ENCODE measurements around the gene CD276. TPM values are rescaled to one million over a fixed set of nuclear protein-coding genes. Genes with fewer than 3 reads are reported as not detected.

CD276 gene
- total RNA-seq, 1 experiment from 2014 or later = 75.4 TPM

DNA sequence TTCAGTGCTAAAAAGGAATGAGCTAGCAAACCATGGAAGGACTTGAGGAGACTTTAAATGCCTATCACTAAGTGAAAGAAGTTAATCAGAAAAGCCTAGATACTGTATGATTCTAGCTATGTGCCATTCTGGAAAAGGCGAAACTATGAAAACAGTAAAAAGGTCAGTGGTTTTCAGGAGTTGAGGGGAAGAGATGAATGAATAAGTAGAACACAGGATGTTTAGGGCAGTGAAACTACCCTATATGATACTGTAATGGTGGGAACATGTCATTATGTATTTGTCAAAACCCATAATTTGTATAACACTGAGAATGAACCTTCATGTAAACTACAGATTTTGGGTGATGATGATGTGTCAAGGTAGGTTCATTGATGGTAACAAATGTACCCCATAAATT, 9.6 kb upstream of the CD276 start:
- Histone ChIP-seq H3K27me3 (ENCODE audit: insufficient read depth, low read length) (no peaks in the 10 kb centered on the region; the same call in 1 of the 2 replicates), H4K20me1 (ENCODE audit: insufficient read depth) (no peaks in the 10 kb centered on the region), H3K9me2 (ENCODE audit: insufficient read depth) (no peaks in the 10 kb centered on the region), H3K9me3 (ENCODE audit: control insufficient read depth in 1 of 2, insufficient read depth in 1 of 2, low read depth in 1 of 2, low read length in 2 of 2) (no peaks in the 10 kb centered on the region), H2AFZ (ENCODE audit: low read depth, low read length, poor library complexity, severe bottlenecking) (no peak overlapping the region), H3K9ac (ENCODE audit: low read length) (no peak overlapping the region), H3K27ac (ENCODE audit: low read depth, low read length) (no peak overlapping the region), H3K79me2 (ENCODE audit: insufficient read depth, low read length) (no peaks in the 10 kb centered on the region), H3K4me2 (ENCODE audit: low read length) (no peak overlapping the region), H3K36me3 (ENCODE audit: control insufficient read depth in 1 of 2, insufficient read depth in 2 of 2, low read length in 2 of 2) (no peaks in the 10 kb centered on the region), H3K4me3 (replicated peaks in 1 of 2; ENCODE audit: low read depth in 1 of 2, low read length in 2 of 2) (no peak overlapping the region), H3K4me1 (ENCODE audit: control insufficient read depth in 1 of 2, insufficient read depth in 2 of 2, low read length in 2 of 2) (no peaks in the 10 kb centered on the region)
- TF ChIP-seq ZNF274 (IDR thresholded peaks at IDR 0.05; ENCODE audit: low read depth, low read length) = no peak
- TF ChIP-seq EZH2phosphoT487 (IDR thresholded peaks at IDR 0.05; ENCODE audit: borderline replicate concordance) = no peak
- TF ChIP-seq SRF (IDR thresholded peaks at IDR 0.05; ENCODE audit: low read depth) = no peak
- no peak for TF ChIP-seq FOSL1 (IDR thresholded peaks at IDR 0.05; ENCODE audit: low read depth)
- no peak for TF ChIP-seq CEBPB (IDR thresholded peaks at IDR 0.05; ENCODE audit: low read depth)
- TF ChIP-seq ZFX (IDR thresholded peaks at IDR 0.05) = no peak
- TF ChIP-seq EGR1 (IDR thresholded peaks at IDR 0.05; ENCODE audit: low read depth) = no peak
- no peak for TF ChIP-seq ELF1 (IDR thresholded peaks at IDR 0.05; ENCODE audit: borderline replicate concordance, low read depth)
- no peak for TF ChIP-seq MAX (IDR thresholded peaks at IDR 0.05)
- no peak for TF ChIP-seq SIN3A (IDR thresholded peaks at IDR 0.05; ENCODE audit: low read depth)
- TF ChIP-seq RAD21 (IDR thresholded peaks at IDR 0.05; ENCODE audit: low read depth) = no peak
- TF ChIP-seq, protein P1, sequence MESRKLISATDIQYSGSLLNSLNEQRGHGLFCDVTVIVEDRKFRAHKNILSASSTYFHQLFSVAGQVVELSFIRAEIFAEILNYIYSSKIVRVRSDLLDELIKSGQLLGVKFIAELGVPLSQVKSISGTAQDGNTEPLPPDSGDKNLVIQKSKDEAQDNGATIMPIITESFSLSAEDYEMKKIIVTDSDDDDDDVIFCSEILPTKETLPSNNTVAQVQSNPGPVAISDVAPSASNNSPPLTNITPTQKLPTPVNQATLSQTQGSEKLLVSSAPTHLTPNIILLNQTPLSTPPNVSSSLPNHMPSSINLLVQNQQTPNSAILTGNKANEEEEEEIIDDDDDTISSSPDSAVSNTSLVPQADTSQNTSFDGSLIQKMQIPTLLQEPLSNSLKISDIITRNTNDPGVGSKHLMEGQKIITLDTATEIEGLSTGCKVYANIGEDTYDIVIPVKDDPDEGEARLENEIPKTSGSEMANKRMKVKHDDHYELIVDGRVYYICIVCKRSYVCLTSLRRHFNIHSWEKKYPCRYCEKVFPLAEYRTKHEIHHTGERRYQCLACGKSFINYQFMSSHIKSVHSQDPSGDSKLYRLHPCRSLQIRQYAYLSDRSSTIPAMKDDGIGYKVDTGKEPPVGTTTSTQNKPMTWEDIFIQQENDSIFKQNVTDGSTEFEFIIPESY (IDR thresholded peaks at IDR 0.05; ENCODE audit: extremely low read depth, insufficient replicate concordance, low read length) = no peak
- TF ChIP-seq SP1 (IDR thresholded peaks at IDR 0.05; ENCODE audit: low read depth) = no peak
- TF ChIP-seq TCF7L2 (IDR thresholded peaks at IDR 0.05; ENCODE audit: borderline replicate concordance, extremely low read depth, insufficient read depth, insufficient read length) = no peak
- TF ChIP-seq, protein P2, sequence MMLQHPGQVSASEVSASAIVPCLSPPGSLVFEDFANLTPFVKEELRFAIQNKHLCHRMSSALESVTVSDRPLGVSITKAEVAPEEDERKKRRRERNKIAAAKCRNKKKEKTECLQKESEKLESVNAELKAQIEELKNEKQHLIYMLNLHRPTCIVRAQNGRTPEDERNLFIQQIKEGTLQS (IDR thresholded peaks at IDR 0.05) = no peak
- TF ChIP-seq, protein P3, sequence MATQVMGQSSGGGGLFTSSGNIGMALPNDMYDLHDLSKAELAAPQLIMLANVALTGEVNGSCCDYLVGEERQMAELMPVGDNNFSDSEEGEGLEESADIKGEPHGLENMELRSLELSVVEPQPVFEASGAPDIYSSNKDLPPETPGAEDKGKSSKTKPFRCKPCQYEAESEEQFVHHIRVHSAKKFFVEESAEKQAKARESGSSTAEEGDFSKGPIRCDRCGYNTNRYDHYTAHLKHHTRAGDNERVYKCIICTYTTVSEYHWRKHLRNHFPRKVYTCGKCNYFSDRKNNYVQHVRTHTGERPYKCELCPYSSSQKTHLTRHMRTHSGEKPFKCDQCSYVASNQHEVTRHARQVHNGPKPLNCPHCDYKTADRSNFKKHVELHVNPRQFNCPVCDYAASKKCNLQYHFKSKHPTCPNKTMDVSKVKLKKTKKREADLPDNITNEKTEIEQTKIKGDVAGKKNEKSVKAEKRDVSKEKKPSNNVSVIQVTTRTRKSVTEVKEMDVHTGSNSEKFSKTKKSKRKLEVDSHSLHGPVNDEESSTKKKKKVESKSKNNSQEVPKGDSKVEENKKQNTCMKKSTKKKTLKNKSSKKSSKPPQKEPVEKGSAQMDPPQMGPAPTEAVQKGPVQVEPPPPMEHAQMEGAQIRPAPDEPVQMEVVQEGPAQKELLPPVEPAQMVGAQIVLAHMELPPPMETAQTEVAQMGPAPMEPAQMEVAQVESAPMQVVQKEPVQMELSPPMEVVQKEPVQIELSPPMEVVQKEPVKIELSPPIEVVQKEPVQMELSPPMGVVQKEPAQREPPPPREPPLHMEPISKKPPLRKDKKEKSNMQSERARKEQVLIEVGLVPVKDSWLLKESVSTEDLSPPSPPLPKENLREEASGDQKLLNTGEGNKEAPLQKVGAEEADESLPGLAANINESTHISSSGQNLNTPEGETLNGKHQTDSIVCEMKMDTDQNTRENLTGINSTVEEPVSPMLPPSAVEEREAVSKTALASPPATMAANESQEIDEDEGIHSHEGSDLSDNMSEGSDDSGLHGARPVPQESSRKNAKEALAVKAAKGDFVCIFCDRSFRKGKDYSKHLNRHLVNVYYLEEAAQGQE (IDR thresholded peaks at IDR 0.05; ENCODE audit: low read depth) = no peak
- TF ChIP-seq EZH2 (IDR thresholded peaks at IDR 0.05) = no peak
- no peak for TF ChIP-seq POLR2A (IDR thresholded peaks at IDR 0.05; ENCODE audit: borderline replicate concordance, extremely low read depth, insufficient read depth, insufficient read length)
- no peak for TF ChIP-seq POLR2AphosphoS5 (IDR thresholded peaks at IDR 0.05; ENCODE audit: low read depth, low read length)
- no peak for TF ChIP-seq CBX3 (IDR thresholded peaks at IDR 0.05; ENCODE audit: low read depth)
- RAD21 ChIA-PET (ENCODE audit: low non-redundant PET in 1 of 2, low total read pairs in 2 of 2, uncharacterized antibody in 2 of 2, unreplicated experiment in 2 of 2) = no interaction called here
- ATAC-seq (no peak), DNase-seq (ENCODE audit: low read depth, low spot score) (no peak)
- POLR2A ChIA-PET = no interaction called here
- CTCF ChIA-PET = interaction anchor here (1.5 kb wide), 1 partner anchor 38 kb away, joined by 4 read pairs; no protein-coding TSS in a partner anchor
- no TSS peak for BruUV-seq (replicated peaks)
- intact Hi-C loops (cut with micrococcal nuclease) = no loop called here

All from HCT116 (cell line).